SK-N-SH treated with all-trans-retinoic acid at 6 μM for 48 hours (cell line): ENCODE measurements around the gene SCMH1.

Experiments
- ARNTL ChIP-seq: fragments of 450-650 bp; formaldehyde crosslinking; IDR thresholded peaks from 2 replicates; pipeline ENCODE4 v1.5.0; 2020; ENCODE audit warnings: low read depth, mild to moderate bottlenecking, moderate library complexity, borderline replicate concordance
- BACH2 ChIP-seq: fragments of 250-450 bp; sonication (Bioruptor Pico); IDR thresholded peaks from 2 replicates; pipeline ENCODE4 v1.9.0; 2021; ENCODE audit warnings: mild to moderate bottlenecking, borderline replicate concordance
- GLIS3 ChIP-seq: fragments of 250-450 bp; sonication (Bioruptor Pico); IDR thresholded peaks from 2 replicates; pipeline ENCODE4 v1.5.0; 2020; ENCODE audit warnings: mild to moderate bottlenecking, moderate library complexity
- ISL1 ChIP-seq: fragments of 250-450 bp; sonication (Bioruptor Pico); IDR thresholded peaks from 2 replicates; pipeline ENCODE4 v2.1.2; 2022; ENCODE audit warnings: mild to moderate bottlenecking, moderate library complexity
- ZC3H10 ChIP-seq: fragments of 250-450 bp; sonication (Bioruptor Pico); IDR thresholded peaks from 2 replicates; pipeline ENCODE4 v1.5.1; 2021; ENCODE audit warnings: mild to moderate bottlenecking, moderate library complexity
- ZFP3 ChIP-seq: fragments of 250-450 bp; sonication (Bioruptor Pico); IDR thresholded peaks from 2 replicates; pipeline ENCODE4 v1.5.0; 2020; ENCODE audit warnings: mild to moderate bottlenecking, moderate library complexity
- ZNF565 ChIP-seq: fragments of 450-650 bp; formaldehyde crosslinking; conservative IDR thresholded peaks from 2 replicates; pipeline ENCODE4 v1.5.0; 2020; ENCODE audit warnings: low read depth, mild to moderate bottlenecking, moderate library complexity
- TF ChIP-seq, protein P1 (sequence below): fragments of 250-450 bp; sonication (Bioruptor Pico); IDR thresholded peaks from 2 replicates; pipeline ENCODE4 v1.8.0; 2020; ENCODE audit warnings: mild to moderate bottlenecking, moderate library complexity, borderline replicate concordance

DNA sequence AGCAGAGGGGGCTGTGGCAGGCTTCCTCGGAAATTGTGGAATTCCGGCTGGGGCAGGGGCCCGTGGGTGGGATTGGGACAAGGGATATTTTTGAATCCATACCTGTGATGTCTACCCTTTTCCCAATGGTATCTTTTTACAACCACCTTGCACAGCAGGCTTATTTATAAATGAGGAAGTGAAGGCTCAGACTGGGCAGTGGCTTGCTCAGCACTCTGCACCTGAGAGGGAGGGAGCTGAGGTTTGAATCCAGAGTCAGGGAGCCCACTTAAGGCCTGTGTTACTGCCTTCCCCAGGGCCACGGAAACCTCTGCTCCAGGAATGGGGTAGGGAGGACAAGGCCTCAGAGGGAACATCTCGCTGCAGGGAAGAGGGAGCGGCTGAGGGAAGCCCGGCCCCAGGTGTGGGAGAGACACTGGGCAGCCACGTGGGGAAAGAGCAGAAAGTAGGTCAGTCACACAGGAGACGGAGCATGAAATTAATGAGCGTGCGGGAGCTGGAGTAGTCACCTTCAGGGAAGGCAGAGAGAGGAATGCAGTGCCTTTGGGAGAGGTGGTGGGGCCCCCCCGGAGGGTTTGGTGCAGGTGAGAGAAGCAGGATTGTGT lies 35.4 kb upstream of the SCMH1 start:
- TF ChIP-seq ZFP3 (CRISPR knock-in tag) (no peak), ZC3H10 (CRISPR knock-in tag) (no peak), ZNF565 (CRISPR knock-in tag) (no peak), GLIS3 (CRISPR knock-in tag) (no peak), ARNTL (CRISPR knock-in tag) (no peak), ISL1 (CRISPR knock-in tag) (no peak), BACH2 (CRISPR knock-in tag) (no peak)
- TF ChIP-seq, protein P1, sequence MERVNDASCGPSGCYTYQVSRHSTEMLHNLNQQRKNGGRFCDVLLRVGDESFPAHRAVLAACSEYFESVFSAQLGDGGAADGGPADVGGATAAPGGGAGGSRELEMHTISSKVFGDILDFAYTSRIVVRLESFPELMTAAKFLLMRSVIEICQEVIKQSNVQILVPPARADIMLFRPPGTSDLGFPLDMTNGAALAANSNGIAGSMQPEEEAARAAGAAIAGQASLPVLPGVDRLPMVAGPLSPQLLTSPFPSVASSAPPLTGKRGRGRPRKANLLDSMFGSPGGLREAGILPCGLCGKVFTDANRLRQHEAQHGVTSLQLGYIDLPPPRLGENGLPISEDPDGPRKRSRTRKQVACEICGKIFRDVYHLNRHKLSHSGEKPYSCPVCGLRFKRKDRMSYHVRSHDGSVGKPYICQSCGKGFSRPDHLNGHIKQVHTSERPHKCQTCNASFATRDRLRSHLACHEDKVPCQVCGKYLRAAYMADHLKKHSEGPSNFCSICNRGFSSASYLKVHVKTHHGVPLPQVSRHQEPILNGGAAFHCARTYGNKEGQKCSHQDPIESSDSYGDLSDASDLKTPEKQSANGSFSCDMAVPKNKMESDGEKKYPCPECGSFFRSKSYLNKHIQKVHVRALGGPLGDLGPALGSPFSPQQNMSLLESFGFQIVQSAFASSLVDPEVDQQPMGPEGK = no peak
